GM13976 (cell line): ENCODE results near the gene PIK3IP1.

Source experiments
- DNase-seq: peaks from one replicate; pipeline ENCODE4 v3.0.0; 2012; ENCODE audit warnings: low spot score
- CTCF ChIP-seq: IDR thresholded peaks from 2 replicates; pipeline ENCODE4 v1.5.1; 2012; ENCODE audit warnings: borderline replicate concordance, mild to moderate bottlenecking; ENCODE audit not compliant: insufficient read depth; ENCODE audit errors: extremely low read depth, missing control alignments, control extremely low read depth
- in situ Hi-C: fragments of 300-500 bp; cut with MboI; formaldehyde crosslinking; loops from one replicate; pipeline ENCODE4 v1.12.0; 2022; ENCODE audit warnings: low sequenced_read_pairs, mixed read lengths, inconsistent platforms; ENCODE audit not compliant: unreplicated experiment

Gene PIK3IP1

GRCh38 chr22:31292236-31292989, at the start of gene PIK3IP1:
Gene PIK3IP1 (minus strand): TSS chr22:31292488. CDS start chr22:31292344, 144 bp downstream.
- peak; percentile 29 for TF ChIP-seq CTCF
- in situ Hi-C loops: no loop called here
- DNase-seq: peak; percentile 80

- DNase-seq: no peak
- no peak for TF ChIP-seq CTCF
- in situ Hi-C loops: no loop called here
Measured at GRCh38 chr22:31341386-31342088, 49.2 kb upstream of the PIK3IP1 start.

GRCh38 chr22:31340765-31341247, 48.5 kb upstream of the PIK3IP1 start:
- no peak for TF ChIP-seq CTCF
- in situ Hi-C loops: no loop called here
- no peak for DNase-seq

- in situ Hi-C loops: no loop called here
- TF ChIP-seq CTCF: no peak
- no peak for DNase-seq
Measured at GRCh38 chr22:31340360-31340759, 48.1 kb upstream of the PIK3IP1 start.

- in situ Hi-C loops: no loop called here
- no peak for TF ChIP-seq CTCF
- DNase-seq: no peak
Measured at GRCh38 chr22:31339148-31339832, 47.0 kb upstream of the PIK3IP1 start.

- in situ Hi-C loops: no loop called here
- TF ChIP-seq CTCF: no peak
- no peak for DNase-seq
Measured at GRCh38 chr22:31337178-31337577, 44.9 kb upstream of the PIK3IP1 start.
